Measurements from ENCODE around the gene XPO4. TPM values are rescaled to one million over a fixed set of nuclear protein-coding genes. Genes with fewer than 3 reads are reported as not detected.

The XPO4 gene
- total RNA-seq, 4 donors from 2014 or later: 17.1 to 24.9 (median 18.6) TPM

DNA sequence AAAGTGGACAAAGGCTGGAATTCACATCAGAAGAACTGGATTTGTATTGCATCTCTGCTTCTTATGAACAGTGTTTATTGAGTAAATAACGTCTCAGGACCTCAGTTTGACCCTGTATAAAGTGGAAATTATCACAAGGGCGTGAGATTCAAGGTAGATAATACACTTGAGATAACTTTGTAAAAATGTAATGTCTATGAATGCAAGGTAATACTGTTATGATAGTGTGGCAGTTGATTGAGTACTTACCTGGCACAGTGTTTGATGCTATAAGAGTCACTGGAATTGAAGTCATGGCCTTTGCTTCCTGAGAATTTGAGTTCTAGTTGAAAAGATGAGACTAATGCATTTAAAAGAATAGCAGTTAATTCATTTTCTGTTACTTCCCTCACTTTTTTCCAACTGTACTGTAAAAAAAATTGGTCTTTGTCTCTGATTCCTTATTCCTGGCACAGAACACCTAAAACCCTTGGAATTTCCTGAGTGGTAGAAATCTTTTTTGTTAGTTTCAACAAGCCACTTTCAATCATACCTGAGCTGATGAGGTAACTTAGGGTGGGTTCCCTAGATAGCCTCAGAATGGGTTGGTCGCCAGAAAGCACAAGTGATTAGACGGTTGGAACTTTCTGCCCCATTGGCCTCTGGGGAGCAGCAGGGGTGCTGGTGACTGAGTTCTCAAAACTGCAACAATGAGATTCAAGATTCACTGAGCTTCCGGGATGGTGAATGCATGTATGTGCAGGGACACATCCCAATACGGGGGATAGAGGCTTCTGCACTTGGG is 6.4 kb upstream of the XPO4 start:
- H3K27ac ChIP-seq: no peak overlapping the region
- 36 to 58% methylated on average over 2 to 6 of the region's 6 CpGs for WGBS, 2 donors (ENCODE audit: low coverage in 1 of 2)
- TF ChIP-seq POLR2A (IDR thresholded peaks at IDR 0.05) (no peak), POLR2AphosphoS5 (IDR thresholded peaks at IDR 0.05) (no peak)
- TF ChIP-seq, protein P1, sequence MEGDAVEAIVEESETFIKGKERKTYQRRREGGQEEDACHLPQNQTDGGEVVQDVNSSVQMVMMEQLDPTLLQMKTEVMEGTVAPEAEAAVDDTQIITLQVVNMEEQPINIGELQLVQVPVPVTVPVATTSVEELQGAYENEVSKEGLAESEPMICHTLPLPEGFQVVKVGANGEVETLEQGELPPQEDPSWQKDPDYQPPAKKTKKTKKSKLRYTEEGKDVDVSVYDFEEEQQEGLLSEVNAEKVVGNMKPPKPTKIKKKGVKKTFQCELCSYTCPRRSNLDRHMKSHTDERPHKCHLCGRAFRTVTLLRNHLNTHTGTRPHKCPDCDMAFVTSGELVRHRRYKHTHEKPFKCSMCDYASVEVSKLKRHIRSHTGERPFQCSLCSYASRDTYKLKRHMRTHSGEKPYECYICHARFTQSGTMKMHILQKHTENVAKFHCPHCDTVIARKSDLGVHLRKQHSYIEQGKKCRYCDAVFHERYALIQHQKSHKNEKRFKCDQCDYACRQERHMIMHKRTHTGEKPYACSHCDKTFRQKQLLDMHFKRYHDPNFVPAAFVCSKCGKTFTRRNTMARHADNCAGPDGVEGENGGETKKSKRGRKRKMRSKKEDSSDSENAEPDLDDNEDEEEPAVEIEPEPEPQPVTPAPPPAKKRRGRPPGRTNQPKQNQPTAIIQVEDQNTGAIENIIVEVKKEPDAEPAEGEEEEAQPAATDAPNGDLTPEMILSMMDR (IDR thresholded peaks at IDR 0.05): no peak

DNA sequence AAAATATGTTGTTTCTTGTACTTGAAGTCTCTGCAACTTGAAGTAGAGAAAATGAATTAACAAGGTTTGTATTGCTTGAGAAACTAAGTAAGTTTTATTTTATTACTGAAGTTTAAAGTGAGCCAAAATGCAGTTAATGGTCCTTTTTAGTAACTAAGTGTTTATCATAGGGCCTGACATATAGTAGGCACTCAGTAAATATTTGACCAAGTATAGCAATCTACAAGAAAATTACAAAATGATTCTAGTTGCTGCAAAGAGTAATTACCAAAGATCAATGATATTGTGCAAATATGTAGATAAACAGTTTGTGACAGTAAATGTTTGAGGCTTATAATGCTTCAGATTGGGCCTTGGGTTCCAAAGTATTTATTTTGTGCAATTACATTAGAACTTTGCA is 2.4 kb upstream of the XPO4 start:
- no peak overlapping the region for H3K27ac ChIP-seq
- ATAC-seq: no peak
- H3K4me3 ChIP-seq: no peak overlapping the region
- peaks cover 0 to 32% (median 12%) of the 10 kb centered on the region in 3 donors for H3K4me1 ChIP-seq
- TF ChIP-seq POLR2AphosphoS5 (IDR thresholded peaks at IDR 0.05): no peak
- TF ChIP-seq EP300 (IDR thresholded peaks at IDR 0.05): no peak
- TF ChIP-seq, protein P1 (IDR thresholded peaks at IDR 0.05): no peak
- no peak for TF ChIP-seq POLR2A (IDR thresholded peaks at IDR 0.05)
- peaks cover 0 to 4% of the 10 kb centered on the region in 2 donors for H3K36me3 ChIP-seq
- H3K27me3 ChIP-seq: peaks cover 7% of the 10 kb centered on the region
- no peaks in the 10 kb centered on the region for H3K9me3 ChIP-seq

More for the DNA sequence above, 6.4 kb upstream of the XPO4 start:
- ATAC-seq: no peak
- Histone ChIP-seq H3K4me1 (no peaks in the 10 kb centered on the region), H3K4me3 (no peak overlapping the region), H3K27me3 (peaks cover 7% of the 10 kb centered on the region), H3K9me3 (no peaks in the 10 kb centered on the region), H3K36me3 (no peaks in the 10 kb centered on the region)

DNA sequence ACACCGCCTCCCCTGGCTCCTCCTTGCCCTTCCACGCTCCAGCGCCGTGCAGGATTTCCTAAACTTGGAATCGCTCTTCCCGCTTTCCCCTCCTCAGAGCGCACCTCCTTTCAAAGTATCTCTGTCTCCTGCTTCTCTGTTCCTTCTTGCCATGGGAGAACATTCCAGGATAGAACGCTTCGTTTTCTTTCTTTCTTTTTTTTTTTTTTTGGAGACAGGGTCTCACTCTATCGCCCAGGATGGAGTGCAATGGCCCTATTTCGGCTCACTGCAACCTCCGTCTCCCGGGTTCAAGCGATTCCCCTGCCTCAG is 574 bp upstream of the XPO4 start:
- TF ChIP-seq EP300 (IDR thresholded peaks at IDR 0.05) (no peak), POLR2AphosphoS5 (IDR thresholded peaks at IDR 0.05) (no peak), POLR2A (IDR thresholded peaks at IDR 0.05) (no peak)
- TF ChIP-seq, protein P1 (IDR thresholded peaks at IDR 0.05): no peak
- no peak for ATAC-seq
- Histone ChIP-seq H3K27me3 (no peaks in the 10 kb centered on the region), H3K36me3 (peaks cover 0 to 13% of the 10 kb centered on the region in 2 donors), H3K4me3 (peak overlapping the region; percentile 82 to 91), H3K27ac (peak overlapping the region; percentile 91 to 99 (median 92)), H3K9me3 (no peaks in the 10 kb centered on the region), H3K4me1 (peaks cover 0 to 44% (median 12%) of the 10 kb centered on the region in 3 donors)
- WGBS, 2 donors (ENCODE audit: low coverage in 1 of 2): 12 to 57% methylated on average over 7 to 12 of the region's 14 CpGs

DNA sequence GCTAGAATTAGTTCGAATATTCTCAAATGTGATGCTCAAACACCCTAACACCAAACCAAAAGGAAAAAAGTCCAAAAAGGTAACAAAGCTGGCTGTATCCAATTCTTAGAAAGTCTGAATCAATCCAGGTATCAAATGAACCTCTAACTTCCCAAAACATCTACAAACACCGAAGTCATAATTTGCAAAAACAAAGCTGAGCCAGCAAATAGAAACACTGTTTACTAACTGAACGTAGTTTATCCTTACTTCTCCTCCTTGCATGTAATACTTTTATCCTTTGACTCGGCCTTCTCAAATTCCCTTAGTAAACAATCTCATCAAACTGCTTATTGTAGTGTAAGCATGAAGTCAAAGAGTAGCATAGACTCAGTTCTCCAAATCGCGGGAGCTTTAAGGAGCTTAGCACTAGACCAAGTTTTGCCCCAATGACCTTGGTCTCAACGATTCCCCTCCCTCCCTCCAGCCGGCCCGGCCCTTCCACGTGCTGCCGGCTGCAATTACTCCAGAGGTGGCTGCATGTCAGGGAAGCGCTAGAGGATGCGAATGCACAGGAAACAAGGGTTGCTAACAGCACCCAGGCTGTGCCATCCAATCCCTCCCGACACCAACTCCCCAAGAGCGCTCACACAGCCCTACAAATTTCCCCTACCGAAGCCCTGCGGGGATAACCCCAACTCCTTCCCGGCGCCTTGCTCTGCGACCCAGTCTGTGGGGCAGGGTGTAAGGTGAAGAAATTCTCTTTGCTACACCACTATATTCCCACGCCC is 693 bp downstream of the XPO4 start:
- 8% methylated on average over 9 to 10 of the region's 21 CpGs for WGBS, 2 donors (ENCODE audit: low coverage in 1 of 2)
- Histone ChIP-seq H3K9me3 (no peaks in the 10 kb centered on the region), H3K27ac (peak overlapping the region; percentile 91 to 99 (median 92)), H3K4me3 (peak overlapping the region; percentile 82 to 91), H3K36me3 (peaks cover 0 to 13% of the 10 kb centered on the region in 2 donors), H3K27me3 (no peaks in the 10 kb centered on the region), H3K4me1 (peaks cover 0 to 44% (median 12%) of the 10 kb centered on the region in 3 donors)
- ATAC-seq: peak; percentile 6
- TF ChIP-seq POLR2AphosphoS5 (IDR thresholded peaks at IDR 0.05) (no peak), POLR2A (IDR thresholded peaks at IDR 0.05) (no peak), EP300 (IDR thresholded peaks at IDR 0.05) (no peak)
- TF ChIP-seq, protein P1 (IDR thresholded peaks at IDR 0.05): no peak

All from gastroesophageal sphincter (tissue), 4 donors.